ENCODE measurements around the gene VCP. TPM values are rescaled to one million over a fixed set of nuclear protein-coding genes. Genes with fewer than 3 reads are reported as not detected.
A peak's percentile ranks its signal among the peaks of the same experiment; 100 is the strongest.
"Not testable (repeated sequence)": the region's sequence is repeated elsewhere in the genome, so short reads cannot be mapped to it uniquely, and the experiment has no call there.

The VCP gene
- polyA plus RNA-seq, 6 donors from 2014 or later, result 111 to 159 (median 135) TPM

DNA sequence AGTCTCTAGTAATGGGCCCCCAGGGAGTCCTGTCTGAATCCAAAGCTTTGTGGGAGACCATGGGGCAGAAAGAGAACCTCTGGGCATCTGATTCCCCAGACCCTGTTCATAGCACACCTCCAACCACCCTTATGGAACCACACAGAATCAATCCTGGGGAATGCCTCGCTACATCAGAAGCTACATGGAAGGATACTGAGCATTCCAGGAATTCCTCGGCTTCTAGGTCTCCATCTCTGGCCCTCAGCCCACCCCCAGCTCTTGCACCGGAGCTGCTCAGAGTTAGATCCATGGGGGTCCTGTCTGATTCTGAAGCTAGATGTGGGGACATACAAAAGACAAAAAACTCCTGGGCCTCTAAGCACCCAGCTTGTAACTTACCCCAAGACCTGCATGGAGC, 28.4 kb downstream of the VCP start:
- Mint-ChIP-seq H3K27ac (peak overlapping the region in 1 of 6 donors; percentile 26), H3K4me1 (peaks cover 2 to 21% (median 6%) of the 10 kb centered on the region in 3 donors), H3K4me3 (peak overlapping the region in 1 of 8 donors; percentile 59), H3K36me3 (peaks cover 6 to 24% of the 10 kb centered on the region in 2 donors), H3K9me3 (peaks cover 0 to 4% (median 0%) of the 10 kb centered on the region in 7 donors), H3K27me3 (no peaks in the 10 kb centered on the region)
- ATAC-seq (ENCODE audit: low read depth in 2 of 2) (no peak), DNase-seq (no peak)

GRCh38 chr9:35042891-35043545, 29.4 kb downstream of the VCP start:
- Mint-ChIP-seq H3K9me3 (peaks cover 0 to 4% (median 0%) of the 10 kb centered on the region in 7 donors), H3K36me3 (peaks cover 5 to 15% of the 10 kb centered on the region in 2 donors), H3K4me3 (no peak overlapping the region), H3K27ac (peak overlapping the region in 2 of 6 donors; percentile 86 to 89), H3K4me1 (peaks cover 2 to 18% (median 6%) of the 10 kb centered on the region in 3 donors), H3K27me3 (no peaks in the 10 kb centered on the region)
- ATAC-seq (ENCODE audit: low read depth in 2 of 2), result no peak
- no peak for DNase-seq

GRCh38 chr9:35042081-35042604, 30.3 kb downstream of the VCP start:
- Mint-ChIP-seq H3K27ac (no peak overlapping the region), H3K4me1 (peaks cover 2 to 18% (median 6%) of the 10 kb centered on the region in 3 donors), H3K36me3 (peaks cover 5 to 15% of the 10 kb centered on the region in 2 donors), H3K27me3 (no peaks in the 10 kb centered on the region), H3K9me3 (peaks cover 0 to 4% (median 0%) of the 10 kb centered on the region in 7 donors), H3K4me3 (peak overlapping the region in 1 of 8 donors; percentile 35)
- ATAC-seq (ENCODE audit: low read depth in 2 of 2) (no peak), DNase-seq (no peak)

DNA sequence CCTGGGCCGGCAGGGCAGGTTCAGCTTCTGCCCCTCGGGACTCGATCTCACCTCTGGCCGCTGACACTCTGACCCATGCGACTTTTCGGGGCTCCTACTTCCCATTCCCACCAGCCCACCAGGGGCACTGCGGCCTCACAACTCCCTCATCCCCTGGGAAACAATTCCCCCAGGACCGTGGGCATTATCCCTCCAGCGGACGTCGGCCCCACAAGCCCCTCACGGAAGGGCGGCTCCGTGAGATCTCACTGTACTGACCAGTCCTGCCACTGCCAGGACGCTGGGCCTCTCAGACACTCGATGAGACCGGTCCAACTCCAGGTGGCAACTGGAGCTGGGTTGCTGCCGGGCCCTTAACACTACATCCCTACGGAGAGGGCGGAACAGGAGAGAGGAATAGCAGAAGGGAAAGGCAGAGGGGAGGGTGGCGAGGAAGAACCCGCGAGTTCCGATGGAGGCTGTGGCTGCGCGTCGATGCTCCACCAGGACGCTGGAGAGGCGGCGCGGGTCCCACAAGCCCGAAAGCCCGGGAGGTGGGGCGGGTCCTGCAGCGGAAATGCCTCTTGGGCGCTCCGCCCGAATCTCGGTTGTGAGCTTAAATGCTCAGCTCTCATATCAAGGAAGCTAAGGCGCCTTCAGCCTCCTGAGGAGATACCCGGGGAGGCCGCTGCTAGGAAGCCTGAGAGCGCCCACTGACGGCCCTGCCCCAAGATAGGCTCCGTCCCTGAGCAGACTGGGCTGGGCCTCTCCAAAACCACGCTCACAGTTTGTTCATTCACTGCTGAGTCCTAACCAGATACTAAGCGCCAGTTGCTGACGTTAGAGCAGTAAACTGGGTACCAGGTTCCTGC, 36.3 kb downstream of the VCP start:
- Mint-ChIP-seq H3K4me1 (peaks cover 10 to 11% (median 10%) of the 10 kb centered on the region in 3 donors), H3K27me3 (no peaks in the 10 kb centered on the region), H3K27ac (peak overlapping the region in 1 of 6 donors; percentile 52), H3K4me3 (peak overlapping the region; percentile 24 to 86 (median 68)), H3K9me3 (peaks cover 0 to 4% (median 0%) of the 10 kb centered on the region in 7 donors), H3K36me3 (peaks cover 0 to 2% of the 10 kb centered on the region in 2 donors)
- ATAC-seq (ENCODE audit: low read depth in 2 of 2) (peak; percentile 58 to 60), DNase-seq (no peak)

DNA sequence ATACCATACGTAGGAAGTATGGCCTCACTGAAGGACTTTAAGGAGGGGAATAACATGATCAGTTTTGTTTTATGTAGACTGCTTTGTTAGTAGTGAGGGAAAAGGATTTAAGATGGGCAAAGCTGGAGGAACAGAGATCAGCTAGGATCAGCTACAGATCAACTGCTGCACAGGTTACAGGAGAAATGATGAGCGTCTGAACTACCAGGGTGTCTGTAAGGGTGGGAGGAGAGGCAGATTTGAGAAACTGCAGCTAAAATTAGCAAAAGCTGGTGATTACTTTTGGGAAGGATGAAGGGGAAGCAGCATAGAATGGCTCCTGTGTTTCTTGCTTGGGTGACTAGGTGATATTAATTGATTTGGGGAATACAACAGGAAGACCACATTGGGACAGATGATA, 39.3 kb downstream of the VCP start:
- Mint-ChIP-seq H3K36me3 (peaks cover 0 to 5% of the 10 kb centered on the region in 2 donors), H3K27me3 (no peaks in the 10 kb centered on the region), H3K4me3 (no peak overlapping the region), H3K27ac (no peak overlapping the region), H3K9me3 (no peaks in the 10 kb centered on the region), H3K4me1 (peaks cover 0 to 9% (median 6%) of the 10 kb centered on the region in 3 donors)
- no peak for ATAC-seq (ENCODE audit: low read depth in 2 of 2)
- no peak for DNase-seq

- Mint-ChIP-seq H3K4me3 (no peak overlapping the region), H3K36me3 (peaks cover 0 to 5% of the 10 kb centered on the region in 2 donors), H3K27ac (no peak overlapping the region), H3K9me3 (no peaks in the 10 kb centered on the region), H3K27me3 (no peaks in the 10 kb centered on the region), H3K4me1 (peaks cover 0 to 6% (median 5%) of the 10 kb centered on the region in 3 donors)
- ATAC-seq (ENCODE audit: low read depth in 2 of 2), result no peak
- no peak for DNase-seq
Measured at GRCh38 chr9:35029852-35030251, 42.6 kb downstream of the VCP start.

DNA sequence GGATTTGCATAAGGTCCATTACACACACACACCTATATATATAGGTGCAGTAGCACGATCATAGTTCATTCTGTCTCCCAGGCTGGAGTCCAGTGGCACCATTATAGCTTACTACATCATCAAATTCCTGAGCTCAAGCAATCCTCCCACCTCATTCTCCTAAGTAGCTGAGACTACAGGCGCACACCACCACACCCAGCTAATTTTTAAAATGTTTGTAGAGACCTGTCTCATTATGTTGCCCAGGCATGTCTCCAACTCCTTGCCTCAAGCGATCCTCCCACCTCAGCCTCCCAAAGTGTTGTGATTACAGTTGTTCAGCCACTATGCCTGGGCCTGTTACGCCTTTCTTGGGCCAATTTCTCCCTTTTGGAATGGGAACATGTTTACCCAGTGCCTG, 43.2 kb downstream of the VCP start:
- Mint-ChIP-seq H3K27ac (peak overlapping the region in 1 of 6 donors; percentile 44), H3K4me1 (peaks cover 0 to 6% (median 5%) of the 10 kb centered on the region in 3 donors), H3K4me3 (no peak overlapping the region), H3K9me3 (no peaks in the 10 kb centered on the region), H3K36me3 (peaks cover 0 to 5% of the 10 kb centered on the region in 2 donors), H3K27me3 (no peaks in the 10 kb centered on the region)
- DNase-seq (no peak), ATAC-seq (ENCODE audit: low read depth in 2 of 2) (no peak)

DNA sequence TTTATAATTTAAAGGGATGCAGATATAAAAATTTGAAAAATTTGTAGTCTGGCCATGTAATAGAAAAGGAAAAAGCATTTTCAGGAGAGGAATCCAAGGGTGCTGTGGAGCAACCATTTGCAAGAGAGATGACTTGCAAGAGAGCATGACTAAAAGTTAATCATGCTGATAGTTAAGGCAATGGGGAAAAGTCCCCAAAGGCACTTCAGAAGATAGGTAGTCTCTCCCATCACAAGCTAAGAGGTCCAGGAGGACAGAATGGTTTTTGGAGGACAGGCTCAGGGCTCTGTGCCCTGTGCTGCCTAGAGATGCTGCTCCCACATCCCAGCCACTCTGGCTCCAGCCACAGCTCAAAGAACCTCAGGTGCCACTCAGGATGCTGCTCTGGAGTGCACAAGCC, 44.1 kb downstream of the VCP start:
- no peak overlapping the region for H3K4me3 Mint-ChIP-seq
- DNase-seq (no peak), ATAC-seq (ENCODE audit: low read depth in 2 of 2) (no peak)
- no peaks in the 10 kb centered on the region for H3K27me3 Mint-ChIP-seq
- peaks cover 5 to 13% (median 11%) of the 10 kb centered on the region in 3 donors for H3K4me1 Mint-ChIP-seq
- H3K9me3 Mint-ChIP-seq, result no peaks in the 10 kb centered on the region
- peaks cover 0 to 5% of the 10 kb centered on the region in 2 donors for H3K36me3 Mint-ChIP-seq
- no peak overlapping the region for H3K27ac Mint-ChIP-seq

DNA sequence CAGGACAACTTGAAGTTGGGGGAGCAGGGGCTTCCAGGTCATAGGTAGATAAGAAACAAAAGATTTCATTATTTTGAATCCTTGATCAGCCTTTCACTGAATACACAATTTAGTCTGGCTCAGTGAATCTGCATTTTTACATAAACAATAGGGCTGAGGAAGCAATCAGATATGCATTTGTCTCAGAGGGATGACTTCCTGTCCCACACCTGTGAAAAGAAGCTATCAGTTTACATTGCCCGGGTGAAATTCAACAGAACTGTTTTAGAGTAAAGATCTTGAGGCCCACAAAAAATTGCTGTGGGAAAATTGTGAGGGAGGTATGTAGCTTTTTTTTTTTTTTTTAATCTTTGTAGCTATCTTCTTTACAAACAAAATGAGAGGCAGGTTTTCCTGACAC, 44.6 kb downstream of the VCP start:
- H3K27ac Mint-ChIP-seq, result peak overlapping the region in 1 of 6 donors; percentile 70
- no peaks in the 10 kb centered on the region for H3K27me3 Mint-ChIP-seq
- peaks cover 0 to 5% of the 10 kb centered on the region in 2 donors for H3K36me3 Mint-ChIP-seq
- ATAC-seq (ENCODE audit: low read depth in 2 of 2), result no peak
- no peak overlapping the region for H3K4me3 Mint-ChIP-seq
- no peak for DNase-seq
- H3K9me3 Mint-ChIP-seq, result no peaks in the 10 kb centered on the region
- H3K4me1 Mint-ChIP-seq, result peaks cover 8 to 17% (median 13%) of the 10 kb centered on the region in 3 donors

DNA sequence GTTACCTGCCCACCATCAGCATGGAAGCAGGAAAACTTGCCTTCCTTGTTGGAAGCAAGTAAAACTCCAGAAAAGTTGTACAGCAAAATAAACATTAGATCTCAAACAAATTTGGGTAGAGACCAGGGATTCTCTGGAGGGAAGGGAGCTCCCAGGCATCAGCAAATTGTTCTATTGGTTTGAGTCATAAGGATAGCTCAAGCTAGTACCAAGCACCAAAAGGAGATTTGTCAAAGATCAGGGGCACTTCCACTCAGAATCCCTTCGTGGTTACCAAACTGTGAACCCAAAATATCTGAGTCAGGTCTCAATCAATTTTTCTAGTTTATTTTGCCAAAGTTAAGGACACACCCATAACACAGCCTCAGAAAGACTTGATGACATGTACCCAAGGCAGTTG, 45.1 kb downstream of the VCP start:
- Mint-ChIP-seq H3K4me3 (no peak overlapping the region), H3K36me3 (peaks cover 0 to 5% of the 10 kb centered on the region in 2 donors), H3K27ac (peak overlapping the region in 1 of 6 donors; percentile 70), H3K9me3 (no peaks in the 10 kb centered on the region), H3K4me1 (peaks cover 8 to 21% (median 13%) of the 10 kb centered on the region in 3 donors), H3K27me3 (no peaks in the 10 kb centered on the region)
- ATAC-seq (ENCODE audit: low read depth in 2 of 2) (no peak), DNase-seq (no peak)

DNA sequence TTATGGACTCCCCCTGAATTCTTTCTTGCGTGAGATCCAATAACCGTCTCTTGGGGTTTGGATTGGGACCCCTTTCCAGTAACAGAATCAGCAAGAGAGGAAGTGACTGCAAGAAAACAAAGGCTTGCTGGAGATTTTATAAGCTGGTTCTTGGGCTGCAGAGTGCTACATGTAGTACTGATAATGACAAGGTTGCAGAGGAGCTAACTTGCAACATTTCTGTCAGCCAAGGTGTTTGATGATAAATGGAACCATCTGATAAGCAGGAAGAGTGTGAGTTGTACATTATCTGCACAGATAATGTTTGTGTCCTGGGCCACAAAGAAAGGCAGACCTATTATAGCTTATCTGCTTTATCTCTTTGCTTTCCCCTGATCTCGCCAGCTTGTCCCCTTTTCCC, 45.8 kb downstream of the VCP start:
- Mint-ChIP-seq H3K27ac (no peak overlapping the region), H3K4me1 (peaks cover 8 to 27% (median 13%) of the 10 kb centered on the region in 3 donors), H3K36me3 (peaks cover 5 to 7% of the 10 kb centered on the region in 2 donors)

GRCh38 chr9:35023443-35023842, 49.0 kb downstream of the VCP start:
- H3K9me3 Mint-ChIP-seq; ATAC-seq (ENCODE audit: low read depth in 2 of 2); H3K27me3 Mint-ChIP-seq; DNase-seq: not testable (repeated sequence)
- Mint-ChIP-seq H3K4me1 (peaks cover 8 to 27% (median 13%) of the 10 kb centered on the region in 3 donors), H3K36me3 (peaks cover 15 to 20% of the 10 kb centered on the region in 2 donors), H3K4me3 (peak overlapping the region in 4 of 8 donors; percentile 1 to 70 (median 44)), H3K27ac (peak overlapping the region in 3 of 6 donors; percentile 19 to 93 (median 39))

More for the DNA sequence above, 45.8 kb downstream of the VCP start:
- ATAC-seq (ENCODE audit: low read depth in 2 of 2), result no peak
- Mint-ChIP-seq H3K4me3 (no peak overlapping the region), H3K27me3 (no peaks in the 10 kb centered on the region), H3K9me3 (no peaks in the 10 kb centered on the region)
- no peak for DNase-seq

GRCh38 chr9:35014517-35014916, 57.9 kb downstream of the VCP start:
- Mint-ChIP-seq H3K27ac (no peak overlapping the region), H3K27me3 (no peaks in the 10 kb centered on the region), H3K9me3 (peaks cover 7 to 31% (median 22%) of the 10 kb centered on the region in 7 donors), H3K36me3 (peaks cover 26 to 37% of the 10 kb centered on the region in 2 donors), H3K4me1 (no peaks in the 10 kb centered on the region), H3K4me3 (no peak overlapping the region)
- ATAC-seq (ENCODE audit: low read depth in 2 of 2) (no peak), DNase-seq (no peak)

Measured in naive B cell (primary cell).